ENCODE results near the gene DYNC2I2.

DNA sequence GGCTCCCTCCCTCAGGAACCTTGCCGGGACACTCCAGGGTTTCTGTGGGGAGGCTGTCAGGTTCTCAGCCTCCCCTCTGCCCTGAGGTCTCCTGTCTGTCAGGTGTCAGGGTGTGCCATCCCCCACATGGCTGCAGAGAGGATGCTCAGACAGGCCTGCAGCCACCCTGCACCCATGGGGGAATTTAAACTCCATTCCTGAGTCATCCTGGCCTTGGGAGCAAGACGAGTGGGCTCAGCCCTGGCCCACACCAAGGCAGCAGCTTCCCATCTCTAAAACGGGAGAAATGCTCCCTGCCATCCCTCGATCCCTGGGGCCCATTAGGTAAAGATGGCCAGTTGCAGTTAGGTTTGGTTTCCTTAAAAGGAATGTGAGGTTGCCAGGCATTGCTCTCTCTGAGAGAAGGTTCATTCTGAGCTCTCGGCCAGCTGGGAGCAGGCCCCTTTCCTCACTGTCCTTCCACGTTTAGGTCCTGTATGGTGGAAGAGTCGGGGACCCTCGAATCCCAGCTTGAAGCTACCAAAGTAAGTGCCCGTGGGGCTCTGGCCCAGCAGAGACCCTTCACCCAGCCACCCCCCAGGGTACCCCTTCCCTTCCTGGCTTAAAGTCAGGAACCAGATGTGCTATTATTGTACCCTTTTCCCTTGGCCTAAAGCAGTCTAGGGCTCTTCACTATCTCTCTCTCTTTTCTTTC is 26.6 kb downstream of the DYNC2I2 start:
- TF ChIP-seq, protein P1, sequence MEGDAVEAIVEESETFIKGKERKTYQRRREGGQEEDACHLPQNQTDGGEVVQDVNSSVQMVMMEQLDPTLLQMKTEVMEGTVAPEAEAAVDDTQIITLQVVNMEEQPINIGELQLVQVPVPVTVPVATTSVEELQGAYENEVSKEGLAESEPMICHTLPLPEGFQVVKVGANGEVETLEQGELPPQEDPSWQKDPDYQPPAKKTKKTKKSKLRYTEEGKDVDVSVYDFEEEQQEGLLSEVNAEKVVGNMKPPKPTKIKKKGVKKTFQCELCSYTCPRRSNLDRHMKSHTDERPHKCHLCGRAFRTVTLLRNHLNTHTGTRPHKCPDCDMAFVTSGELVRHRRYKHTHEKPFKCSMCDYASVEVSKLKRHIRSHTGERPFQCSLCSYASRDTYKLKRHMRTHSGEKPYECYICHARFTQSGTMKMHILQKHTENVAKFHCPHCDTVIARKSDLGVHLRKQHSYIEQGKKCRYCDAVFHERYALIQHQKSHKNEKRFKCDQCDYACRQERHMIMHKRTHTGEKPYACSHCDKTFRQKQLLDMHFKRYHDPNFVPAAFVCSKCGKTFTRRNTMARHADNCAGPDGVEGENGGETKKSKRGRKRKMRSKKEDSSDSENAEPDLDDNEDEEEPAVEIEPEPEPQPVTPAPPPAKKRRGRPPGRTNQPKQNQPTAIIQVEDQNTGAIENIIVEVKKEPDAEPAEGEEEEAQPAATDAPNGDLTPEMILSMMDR (IDR thresholded peaks at IDR 0.05) = no peak
- TF ChIP-seq ZFX (IDR thresholded peaks at IDR 0.05; ENCODE audit: borderline replicate concordance) = no peak
